Measurements from ENCODE around the gene PEPD. TPM values are rescaled to one million over a fixed set of nuclear protein-coding genes. Genes with fewer than 3 reads are reported as not detected.

The PEPD gene
- total RNA-seq, 1 experiment from 2014 or later = 40.5 TPM

DNA sequence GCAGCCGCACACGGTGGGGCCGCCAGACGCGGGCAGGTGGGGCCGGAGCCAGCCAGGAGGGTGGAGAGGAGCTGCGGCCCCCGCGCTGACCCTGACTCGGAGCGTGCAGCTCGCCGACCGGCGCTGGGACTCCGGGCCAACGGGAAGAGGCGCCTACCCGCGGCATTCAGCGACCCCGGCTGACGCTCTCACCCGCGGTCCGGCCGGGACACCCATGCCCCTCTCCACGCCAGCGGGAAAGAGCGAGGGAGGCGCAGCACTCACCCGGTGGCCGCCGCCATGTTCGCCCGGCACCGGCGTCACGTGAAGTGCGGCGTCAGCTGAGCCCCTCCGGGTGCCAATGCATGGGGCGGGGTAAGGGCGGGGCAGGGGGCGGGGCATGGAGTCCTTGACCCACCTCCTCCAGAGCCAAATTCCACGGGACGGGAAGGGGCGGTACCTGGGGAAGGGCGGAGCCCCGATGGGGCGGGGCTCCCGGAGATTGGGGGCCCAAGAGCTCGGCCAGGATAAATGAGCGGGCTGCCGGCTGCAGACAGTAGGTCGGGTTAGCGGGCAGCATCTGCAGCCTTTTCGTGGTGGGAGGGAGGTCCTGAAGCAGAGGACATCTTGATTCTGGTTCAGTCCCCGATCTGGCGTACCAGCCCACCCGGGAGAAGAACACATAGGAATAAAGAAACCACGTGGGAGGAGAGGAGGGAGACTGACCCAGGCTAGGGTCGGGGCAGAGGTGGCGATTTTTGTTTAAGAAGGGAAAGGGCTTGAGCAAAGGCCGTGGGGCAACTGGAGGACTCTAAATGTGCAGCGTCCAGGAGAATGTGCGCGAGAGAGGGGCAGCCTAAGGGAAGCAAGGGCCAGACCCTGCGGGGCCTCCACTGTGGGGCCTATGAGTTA, at the start of gene PEPD (continued):
- TF ChIP-seq ZFX (IDR thresholded peaks at IDR 0.05) (peak; percentile 20; the same call in 1 of the 2 replicates), RAD21 (IDR thresholded peaks at IDR 0.05; ENCODE audit: low read depth) (no peak)
- TF ChIP-seq, protein P1, sequence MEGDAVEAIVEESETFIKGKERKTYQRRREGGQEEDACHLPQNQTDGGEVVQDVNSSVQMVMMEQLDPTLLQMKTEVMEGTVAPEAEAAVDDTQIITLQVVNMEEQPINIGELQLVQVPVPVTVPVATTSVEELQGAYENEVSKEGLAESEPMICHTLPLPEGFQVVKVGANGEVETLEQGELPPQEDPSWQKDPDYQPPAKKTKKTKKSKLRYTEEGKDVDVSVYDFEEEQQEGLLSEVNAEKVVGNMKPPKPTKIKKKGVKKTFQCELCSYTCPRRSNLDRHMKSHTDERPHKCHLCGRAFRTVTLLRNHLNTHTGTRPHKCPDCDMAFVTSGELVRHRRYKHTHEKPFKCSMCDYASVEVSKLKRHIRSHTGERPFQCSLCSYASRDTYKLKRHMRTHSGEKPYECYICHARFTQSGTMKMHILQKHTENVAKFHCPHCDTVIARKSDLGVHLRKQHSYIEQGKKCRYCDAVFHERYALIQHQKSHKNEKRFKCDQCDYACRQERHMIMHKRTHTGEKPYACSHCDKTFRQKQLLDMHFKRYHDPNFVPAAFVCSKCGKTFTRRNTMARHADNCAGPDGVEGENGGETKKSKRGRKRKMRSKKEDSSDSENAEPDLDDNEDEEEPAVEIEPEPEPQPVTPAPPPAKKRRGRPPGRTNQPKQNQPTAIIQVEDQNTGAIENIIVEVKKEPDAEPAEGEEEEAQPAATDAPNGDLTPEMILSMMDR (IDR thresholded peaks at IDR 0.05 in 2 of 3, conservative IDR thresholded peaks at IDR 0.05 in 1 of 3; ENCODE audit: borderline replicate concordance in 1 of 3, insufficient read depth in 1 of 3, low read depth in 2 of 3, low read length in 2 of 3) = no peak

DNA sequence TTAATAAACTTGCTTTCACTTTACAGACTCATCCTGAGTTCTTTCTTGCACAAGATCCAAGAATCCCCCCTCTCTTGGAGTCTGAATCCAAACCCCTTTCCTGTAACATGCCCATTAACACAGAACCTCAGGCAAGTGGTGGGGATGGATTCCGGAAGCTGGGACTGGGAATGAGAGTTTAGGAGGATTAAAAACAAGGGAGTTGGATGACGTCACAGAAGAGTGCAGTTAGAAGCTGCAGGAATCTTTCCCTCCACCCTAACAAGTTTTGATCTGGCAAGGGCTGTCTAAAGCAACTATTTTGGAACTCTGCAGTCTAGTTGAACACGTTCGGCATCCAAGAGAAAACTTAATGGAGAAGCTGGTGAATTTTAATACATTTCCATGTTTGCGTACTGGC, 48.2 kb upstream of the PEPD start:
- POLR2A ChIA-PET = no interaction called here
- CTCF ChIA-PET = no interaction called here
- Histone ChIP-seq H3K9me3 (ENCODE audit: control insufficient read depth in 1 of 2, insufficient read depth in 1 of 2, low read depth in 1 of 2, low read length in 2 of 2) (peaks cover 9 to 10% of the 10 kb centered on the region in 2 experiments; a peak in 3 of 4 replicates), H3K36me3 (ENCODE audit: control insufficient read depth in 1 of 2, insufficient read depth in 2 of 2, low read length in 2 of 2) (no peaks in the 10 kb centered on the region), H3K4me1 (ENCODE audit: control insufficient read depth in 1 of 2, insufficient read depth in 2 of 2, low read length in 2 of 2) (no peaks in the 10 kb centered on the region), H3K9ac (ENCODE audit: low read length) (no peak overlapping the region), H2AFZ (ENCODE audit: low read depth, low read length, poor library complexity, severe bottlenecking) (no peak overlapping the region), H3K27me3 (ENCODE audit: insufficient read depth, low read length) (peaks cover 33% of the 10 kb centered on the region), H3K27ac (ENCODE audit: low read depth, low read length) (no peak overlapping the region), H3K79me2 (ENCODE audit: insufficient read depth, low read length) (no peaks in the 10 kb centered on the region), H4K20me1 (ENCODE audit: insufficient read depth) (no peaks in the 10 kb centered on the region), H3K4me2 (ENCODE audit: low read length) (no peak overlapping the region), H3K9me2 (ENCODE audit: insufficient read depth) (no peaks in the 10 kb centered on the region), H3K4me3 (replicated peaks in 1 of 2; ENCODE audit: low read depth in 1 of 2, low read length in 2 of 2) (no peak overlapping the region)
- BruUV-seq (replicated peaks) = no TSS peak
- DNase-seq (ENCODE audit: low read depth, low spot score) (no peak), ATAC-seq (no peak)
- intact Hi-C loops (cut with micrococcal nuclease) = no loop called here
- RAD21 ChIA-PET (ENCODE audit: low non-redundant PET in 1 of 2, low total read pairs in 2 of 2, uncharacterized antibody in 2 of 2, unreplicated experiment in 2 of 2) = no interaction called here
- no peak for TF ChIP-seq FOSL1 (IDR thresholded peaks at IDR 0.05; ENCODE audit: low read depth)
- no peak for TF ChIP-seq POLR2AphosphoS5 (IDR thresholded peaks at IDR 0.05; ENCODE audit: low read depth, low read length)
- no peak for TF ChIP-seq SRF (IDR thresholded peaks at IDR 0.05; ENCODE audit: low read depth)
- no peak for TF ChIP-seq EZH2phosphoT487 (IDR thresholded peaks at IDR 0.05; ENCODE audit: borderline replicate concordance)
- no peak for TF ChIP-seq TCF7L2 (IDR thresholded peaks at IDR 0.05; ENCODE audit: borderline replicate concordance, extremely low read depth, insufficient read depth, insufficient read length)
- no peak for TF ChIP-seq RAD21 (IDR thresholded peaks at IDR 0.05; ENCODE audit: low read depth)
- TF ChIP-seq SP1 (IDR thresholded peaks at IDR 0.05; ENCODE audit: low read depth) = no peak
- no peak for TF ChIP-seq EZH2 (IDR thresholded peaks at IDR 0.05)
- TF ChIP-seq JUND (IDR thresholded peaks at IDR 0.05) = no peak
- no peak for TF ChIP-seq EGR1 (IDR thresholded peaks at IDR 0.05; ENCODE audit: low read depth)
- TF ChIP-seq POLR2A (IDR thresholded peaks at IDR 0.05; ENCODE audit: borderline replicate concordance, extremely low read depth, insufficient read depth, insufficient read length) = no peak
- TF ChIP-seq, protein P2, sequence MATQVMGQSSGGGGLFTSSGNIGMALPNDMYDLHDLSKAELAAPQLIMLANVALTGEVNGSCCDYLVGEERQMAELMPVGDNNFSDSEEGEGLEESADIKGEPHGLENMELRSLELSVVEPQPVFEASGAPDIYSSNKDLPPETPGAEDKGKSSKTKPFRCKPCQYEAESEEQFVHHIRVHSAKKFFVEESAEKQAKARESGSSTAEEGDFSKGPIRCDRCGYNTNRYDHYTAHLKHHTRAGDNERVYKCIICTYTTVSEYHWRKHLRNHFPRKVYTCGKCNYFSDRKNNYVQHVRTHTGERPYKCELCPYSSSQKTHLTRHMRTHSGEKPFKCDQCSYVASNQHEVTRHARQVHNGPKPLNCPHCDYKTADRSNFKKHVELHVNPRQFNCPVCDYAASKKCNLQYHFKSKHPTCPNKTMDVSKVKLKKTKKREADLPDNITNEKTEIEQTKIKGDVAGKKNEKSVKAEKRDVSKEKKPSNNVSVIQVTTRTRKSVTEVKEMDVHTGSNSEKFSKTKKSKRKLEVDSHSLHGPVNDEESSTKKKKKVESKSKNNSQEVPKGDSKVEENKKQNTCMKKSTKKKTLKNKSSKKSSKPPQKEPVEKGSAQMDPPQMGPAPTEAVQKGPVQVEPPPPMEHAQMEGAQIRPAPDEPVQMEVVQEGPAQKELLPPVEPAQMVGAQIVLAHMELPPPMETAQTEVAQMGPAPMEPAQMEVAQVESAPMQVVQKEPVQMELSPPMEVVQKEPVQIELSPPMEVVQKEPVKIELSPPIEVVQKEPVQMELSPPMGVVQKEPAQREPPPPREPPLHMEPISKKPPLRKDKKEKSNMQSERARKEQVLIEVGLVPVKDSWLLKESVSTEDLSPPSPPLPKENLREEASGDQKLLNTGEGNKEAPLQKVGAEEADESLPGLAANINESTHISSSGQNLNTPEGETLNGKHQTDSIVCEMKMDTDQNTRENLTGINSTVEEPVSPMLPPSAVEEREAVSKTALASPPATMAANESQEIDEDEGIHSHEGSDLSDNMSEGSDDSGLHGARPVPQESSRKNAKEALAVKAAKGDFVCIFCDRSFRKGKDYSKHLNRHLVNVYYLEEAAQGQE (IDR thresholded peaks at IDR 0.05; ENCODE audit: low read depth) = no peak
- TF ChIP-seq CEBPB (IDR thresholded peaks at IDR 0.05; ENCODE audit: low read depth) = no peak
- TF ChIP-seq, protein P1 (IDR thresholded peaks at IDR 0.05 in 2 of 3, conservative IDR thresholded peaks at IDR 0.05 in 1 of 3; ENCODE audit: borderline replicate concordance in 1 of 3, insufficient read depth in 1 of 3, low read depth in 2 of 3, low read length in 2 of 3) = no peak
- no peak for TF ChIP-seq ZNF274 (IDR thresholded peaks at IDR 0.05; ENCODE audit: low read depth, low read length)
- no peak for TF ChIP-seq SIN3A (IDR thresholded peaks at IDR 0.05; ENCODE audit: low read depth)
- TF ChIP-seq CBX3 (IDR thresholded peaks at IDR 0.05; ENCODE audit: low read depth) = no peak

Measured in HCT116 (cell line).